Measurements from ENCODE around the gene AGBL1. TPM values are rescaled to one million over a fixed set of nuclear protein-coding genes. Genes with fewer than 3 reads are reported as not detected.

AGBL1 gene
- total and polyA plus RNA-seq, 2 donors: under 0.01 to 0.02 TPM

DNA sequence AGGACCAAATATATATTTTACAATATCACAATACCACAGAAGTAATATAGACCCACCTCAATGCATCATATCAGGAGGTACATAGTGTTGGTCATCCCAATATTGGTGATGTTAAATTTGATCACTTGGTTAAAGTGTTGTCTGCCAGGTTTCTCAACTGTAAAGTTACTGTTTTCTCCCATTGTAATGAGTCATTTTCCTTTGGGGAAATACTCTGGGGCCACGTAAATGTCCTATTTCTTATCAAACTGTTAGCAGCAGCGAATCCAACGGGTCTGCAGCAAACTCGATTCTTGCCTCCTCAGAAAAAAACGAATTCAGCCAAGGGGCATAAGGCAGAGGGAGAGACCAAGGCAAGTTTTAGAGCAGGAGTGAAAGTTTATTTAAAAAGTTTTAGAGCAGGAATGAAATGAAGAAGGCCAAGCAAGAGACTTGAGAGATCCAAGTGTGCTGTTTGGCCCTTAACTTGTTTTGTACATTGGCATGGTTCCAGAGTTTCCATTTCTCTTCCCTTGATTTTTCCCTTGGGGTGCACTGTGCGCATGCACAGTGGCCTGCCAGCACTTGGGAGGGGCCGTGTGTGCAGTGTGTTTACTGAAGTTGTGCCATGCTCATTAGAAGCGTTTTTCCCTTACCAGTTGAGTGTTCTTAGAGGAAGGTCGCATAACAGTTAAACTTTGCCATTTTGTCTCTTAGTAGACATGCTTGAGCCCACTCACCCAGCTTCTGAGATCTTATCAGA lies 512.5 kb downstream of the AGBL1 start:
- Histone ChIP-seq H3K36me3 (ENCODE audit: control insufficient read depth in 2 of 2, insufficient read depth in 2 of 2, low read length in 1 of 2) (no peaks in the 10 kb centered on the region), H3K27me3 (ENCODE audit: control insufficient read depth in 2 of 2, insufficient read depth in 1 of 2, low read length in 1 of 2) (no peaks in the 10 kb centered on the region), H3K4me3 (ENCODE audit: low read length in 2 of 2) (no peak overlapping the region), H3K27ac (ENCODE audit: low read depth in 1 of 2, low read length in 1 of 2) (no peak overlapping the region), H3K4me1 (ENCODE audit: control insufficient read depth in 2 of 2, insufficient read depth in 2 of 2, low read length in 2 of 2) (no peaks in the 10 kb centered on the region), H3K9me3 (ENCODE audit: control insufficient read depth in 2 of 2, insufficient read depth in 1 of 2, low read length in 1 of 2) (no peaks in the 10 kb centered on the region)
- 87% methylated on average over 9 of the region's 9 CpGs for WGBS
- DNase-seq (ENCODE audit: low read depth in 6 of 9, low spot score in 9 of 9): no peak

DNA sequence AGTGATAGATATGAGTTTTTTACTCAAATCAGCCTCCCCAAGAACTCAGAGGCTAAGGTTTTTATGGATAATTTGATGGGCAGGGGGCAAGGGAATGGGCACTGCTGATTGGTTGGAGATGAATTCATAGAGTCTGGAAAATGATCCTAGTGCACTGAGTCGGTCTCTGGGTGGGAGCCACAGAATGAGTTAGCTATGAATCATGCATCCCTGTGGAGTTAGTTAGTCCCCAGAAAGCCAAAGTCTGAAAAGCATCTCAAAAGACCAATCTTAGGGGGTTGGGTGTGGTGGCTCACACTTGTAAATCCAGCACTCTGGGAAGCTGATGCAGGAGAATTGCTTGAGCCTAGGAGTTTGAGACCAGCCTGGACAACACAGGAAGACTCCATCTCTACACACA lies 516.1 kb downstream of the AGBL1 start:
- no peaks in the 10 kb centered on the region for H3K9me3 ChIP-seq (ENCODE audit: control insufficient read depth in 2 of 2, insufficient read depth in 1 of 2, low read length in 1 of 2)
- H3K27me3 ChIP-seq (ENCODE audit: control insufficient read depth in 2 of 2, insufficient read depth in 1 of 2, low read length in 1 of 2): no peaks in the 10 kb centered on the region
- no peak for DNase-seq (ENCODE audit: low read depth in 6 of 9, low spot score in 9 of 9)
- WGBS: 92% methylated on average over 1 of the region's 1 CpG
- no peak overlapping the region for H3K4me3 ChIP-seq (ENCODE audit: low read length in 2 of 2)
- H3K4me1 ChIP-seq (ENCODE audit: control insufficient read depth in 2 of 2, insufficient read depth in 2 of 2, low read length in 2 of 2): no peaks in the 10 kb centered on the region
- H3K27ac ChIP-seq (ENCODE audit: low read depth in 1 of 2, low read length in 1 of 2): no peak overlapping the region
- no peaks in the 10 kb centered on the region for H3K36me3 ChIP-seq (ENCODE audit: control insufficient read depth in 2 of 2, insufficient read depth in 2 of 2, low read length in 1 of 2)

GRCh38 chr15:86603466-86603865 lies 523.8 kb downstream of the AGBL1 start:
- Histone ChIP-seq H3K9me3 (ENCODE audit: control insufficient read depth in 2 of 2, insufficient read depth in 1 of 2, low read length in 1 of 2) (no peaks in the 10 kb centered on the region), H3K27ac (ENCODE audit: low read depth in 1 of 2, low read length in 1 of 2) (no peak overlapping the region), H3K4me3 (ENCODE audit: low read length in 2 of 2) (no peak overlapping the region), H3K27me3 (ENCODE audit: control insufficient read depth in 2 of 2, insufficient read depth in 1 of 2, low read length in 1 of 2) (no peaks in the 10 kb centered on the region), H3K4me1 (ENCODE audit: control insufficient read depth in 2 of 2, insufficient read depth in 2 of 2, low read length in 2 of 2) (no peaks in the 10 kb centered on the region), H3K36me3 (ENCODE audit: control insufficient read depth in 2 of 2, insufficient read depth in 2 of 2, low read length in 1 of 2) (no peaks in the 10 kb centered on the region)
- no peak for DNase-seq (ENCODE audit: low read depth in 6 of 9, low spot score in 9 of 9)
- 86% methylated on average over 2 of the region's 2 CpGs for WGBS

GRCh38 chr15:86608461-86609205 lies 529.0 kb downstream of the AGBL1 start:
- 91% methylated on average over 7 of the region's 7 CpGs for WGBS
- DNase-seq (ENCODE audit: low read depth in 6 of 9, low spot score in 9 of 9): no peak
- H3K9me3 ChIP-seq (ENCODE audit: control insufficient read depth in 2 of 2, insufficient read depth in 1 of 2, low read length in 1 of 2): no peaks in the 10 kb centered on the region
- no peaks in the 10 kb centered on the region for H3K4me1 ChIP-seq (ENCODE audit: control insufficient read depth in 2 of 2, insufficient read depth in 2 of 2, low read length in 2 of 2)
- no peaks in the 10 kb centered on the region for H3K36me3 ChIP-seq (ENCODE audit: control insufficient read depth in 2 of 2, insufficient read depth in 2 of 2, low read length in 1 of 2)
- no peak overlapping the region for H3K4me3 ChIP-seq (ENCODE audit: low read length in 2 of 2)
- no peak overlapping the region for H3K27ac ChIP-seq (ENCODE audit: low read depth in 1 of 2, low read length in 1 of 2)
- no peaks in the 10 kb centered on the region for H3K27me3 ChIP-seq (ENCODE audit: control insufficient read depth in 2 of 2, insufficient read depth in 1 of 2, low read length in 1 of 2)

DNA sequence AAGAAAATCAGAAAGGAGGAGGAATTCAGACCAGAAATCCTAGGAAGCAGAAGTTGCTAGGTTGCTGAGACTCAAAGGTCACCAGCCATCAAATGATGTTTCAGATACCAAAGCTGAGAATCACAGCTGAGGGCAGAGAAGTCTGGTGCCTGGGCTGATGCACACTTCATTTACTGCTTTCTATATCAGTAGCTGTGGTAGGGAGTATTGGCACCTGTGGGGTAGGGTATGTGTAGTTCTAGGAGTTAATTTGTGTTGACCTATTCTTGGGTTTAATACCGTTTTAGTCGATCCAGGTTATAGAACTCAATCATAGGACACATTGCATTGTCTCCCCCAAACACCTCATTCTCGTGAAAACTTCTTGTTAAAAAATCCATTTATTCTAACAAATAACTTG lies 529.6 kb downstream of the AGBL1 start:
- Histone ChIP-seq H3K36me3 (ENCODE audit: control insufficient read depth in 2 of 2, insufficient read depth in 2 of 2, low read length in 1 of 2) (no peaks in the 10 kb centered on the region), H3K9me3 (ENCODE audit: control insufficient read depth in 2 of 2, insufficient read depth in 1 of 2, low read length in 1 of 2) (no peaks in the 10 kb centered on the region), H3K27ac (ENCODE audit: low read depth in 1 of 2, low read length in 1 of 2) (no peak overlapping the region), H3K4me3 (ENCODE audit: low read length in 2 of 2) (no peak overlapping the region), H3K27me3 (ENCODE audit: control insufficient read depth in 2 of 2, insufficient read depth in 1 of 2, low read length in 1 of 2) (no peaks in the 10 kb centered on the region), H3K4me1 (ENCODE audit: control insufficient read depth in 2 of 2, insufficient read depth in 2 of 2, low read length in 2 of 2) (no peaks in the 10 kb centered on the region)
- no peak for DNase-seq (ENCODE audit: low read depth in 6 of 9, low spot score in 9 of 9)
- WGBS: 94% methylated on average over 3 of the region's 3 CpGs

GRCh38 chr15:86610038-86610437 lies 530.4 kb downstream of the AGBL1 start:
- no peaks in the 10 kb centered on the region for H3K4me1 ChIP-seq (ENCODE audit: control insufficient read depth in 2 of 2, insufficient read depth in 2 of 2, low read length in 2 of 2)
- no peaks in the 10 kb centered on the region for H3K9me3 ChIP-seq (ENCODE audit: control insufficient read depth in 2 of 2, insufficient read depth in 1 of 2, low read length in 1 of 2)
- no peaks in the 10 kb centered on the region for H3K36me3 ChIP-seq (ENCODE audit: control insufficient read depth in 2 of 2, insufficient read depth in 2 of 2, low read length in 1 of 2)
- DNase-seq (ENCODE audit: low read depth in 6 of 9, low spot score in 9 of 9): no peak
- WGBS: 88% methylated on average over 2 of the region's 2 CpGs
- H3K4me3 ChIP-seq (ENCODE audit: low read length in 2 of 2): no peak overlapping the region
- H3K27me3 ChIP-seq (ENCODE audit: control insufficient read depth in 2 of 2, insufficient read depth in 1 of 2, low read length in 1 of 2): no peaks in the 10 kb centered on the region
- no peak overlapping the region for H3K27ac ChIP-seq (ENCODE audit: low read depth in 1 of 2, low read length in 1 of 2)

- Histone ChIP-seq H3K27ac (ENCODE audit: low read depth in 1 of 2, low read length in 1 of 2) (no peak overlapping the region), H3K4me1 (ENCODE audit: control insufficient read depth in 2 of 2, insufficient read depth in 2 of 2, low read length in 2 of 2) (no peaks in the 10 kb centered on the region), H3K27me3 (ENCODE audit: control insufficient read depth in 2 of 2, insufficient read depth in 1 of 2, low read length in 1 of 2) (no peaks in the 10 kb centered on the region), H3K36me3 (ENCODE audit: control insufficient read depth in 2 of 2, insufficient read depth in 2 of 2, low read length in 1 of 2) (no peaks in the 10 kb centered on the region), H3K9me3 (ENCODE audit: control insufficient read depth in 2 of 2, insufficient read depth in 1 of 2, low read length in 1 of 2) (no peaks in the 10 kb centered on the region), H3K4me3 (ENCODE audit: low read length in 2 of 2) (no peak overlapping the region)
- no peak for DNase-seq (ENCODE audit: low read depth in 6 of 9, low spot score in 9 of 9)
- WGBS: 51% methylated on average over 2 of the region's 2 CpGs
These were observed 531.9 kb downstream of the AGBL1 start for GRCh38 chr15:86611417-86612040.

GRCh38 chr15:86615411-86615810 lies 535.7 kb downstream of the AGBL1 start:
- no peak for DNase-seq (ENCODE audit: low read depth in 6 of 9, low spot score in 9 of 9)
- Histone ChIP-seq H3K4me1 (ENCODE audit: control insufficient read depth in 2 of 2, insufficient read depth in 2 of 2, low read length in 2 of 2) (no peaks in the 10 kb centered on the region), H3K4me3 (ENCODE audit: low read length in 2 of 2) (no peak overlapping the region), H3K27ac (ENCODE audit: low read depth in 1 of 2, low read length in 1 of 2) (no peak overlapping the region), H3K36me3 (ENCODE audit: control insufficient read depth in 2 of 2, insufficient read depth in 2 of 2, low read length in 1 of 2) (no peaks in the 10 kb centered on the region), H3K9me3 (ENCODE audit: control insufficient read depth in 2 of 2, insufficient read depth in 1 of 2, low read length in 1 of 2) (no peaks in the 10 kb centered on the region), H3K27me3 (ENCODE audit: control insufficient read depth in 2 of 2, insufficient read depth in 1 of 2, low read length in 1 of 2) (no peaks in the 10 kb centered on the region)
- 91% methylated on average over 3 of the region's 3 CpGs for WGBS

GRCh38 chr15:86615816-86616215 lies 536.1 kb downstream of the AGBL1 start:
- Histone ChIP-seq H3K27ac (ENCODE audit: low read depth in 1 of 2, low read length in 1 of 2) (no peak overlapping the region), H3K4me3 (ENCODE audit: low read length in 2 of 2) (no peak overlapping the region), H3K4me1 (ENCODE audit: control insufficient read depth in 2 of 2, insufficient read depth in 2 of 2, low read length in 2 of 2) (no peaks in the 10 kb centered on the region), H3K27me3 (ENCODE audit: control insufficient read depth in 2 of 2, insufficient read depth in 1 of 2, low read length in 1 of 2) (no peaks in the 10 kb centered on the region), H3K36me3 (ENCODE audit: control insufficient read depth in 2 of 2, insufficient read depth in 2 of 2, low read length in 1 of 2) (no peaks in the 10 kb centered on the region), H3K9me3 (ENCODE audit: control insufficient read depth in 2 of 2, insufficient read depth in 1 of 2, low read length in 1 of 2) (no peaks in the 10 kb centered on the region)
- DNase-seq (ENCODE audit: low read depth in 6 of 9, low spot score in 9 of 9): no peak
- WGBS: 80% methylated on average over 3 of the region's 3 CpGs
